Amygdala (tissue), 56 donors: ENCODE data around the gene ARID1B.
A peak's percentile ranks its signal among the peaks of the same experiment; 100 is the strongest.

Experiments
- DNase-seq, 56 donors: peaks; one replicate each; lab custom pipeline; 2025; lab: John Stamatoyannopoulos, UW

The ARID1B gene

GRCh38 chr6:157184202-157185015, 407.2 kb downstream of the ARID1B start:
- peak in 46 of 56 donors; percentile 7 to 76 (median 46) for DNase-seq

- no peak for DNase-seq
Measured at GRCh38 chr6:157185171-157185570, 408.0 kb downstream of the ARID1B start.

GRCh38 chr6:157185986-157186385, 408.8 kb downstream of the ARID1B start:
- no peak for DNase-seq

- DNase-seq = no peak
Measured at GRCh38 chr6:157186785-157187181, 409.6 kb downstream of the ARID1B start.

- DNase-seq = peak in 3 of 56 donors; percentile 11 to 20 (median 18)
Measured at GRCh38 chr6:157187182-157188083, 410.3 kb downstream of the ARID1B start.

GRCh38 chr6:157188213-157188612, 411.0 kb downstream of the ARID1B start:
- peak in 1 of 56 donors; percentile 16 for DNase-seq

GRCh38 chr6:157193443-157193996, 416.3 kb downstream of the ARID1B start:
- no peak for DNase-seq

GRCh38 chr6:157194110-157194509, 416.9 kb downstream of the ARID1B start:
- no peak for DNase-seq

GRCh38 chr6:157194643-157195042, 417.5 kb downstream of the ARID1B start:
- no peak for DNase-seq

GRCh38 chr6:157196391-157196790, 419.2 kb downstream of the ARID1B start:
- DNase-seq = no peak

GRCh38 chr6:157198425-157199279, 421.5 kb downstream of the ARID1B start:
- peak in 9 of 56 donors; percentile 12 to 47 (median 35) for DNase-seq

- no peak for DNase-seq
Measured at GRCh38 chr6:157200117-157200516, 422.9 kb downstream of the ARID1B start.

GRCh38 chr6:157200611-157201010, 423.4 kb downstream of the ARID1B start:
- DNase-seq = no peak

GRCh38 chr6:157201083-157201482, 423.9 kb downstream of the ARID1B start:
- no peak for DNase-seq

- no peak for DNase-seq
Measured at GRCh38 chr6:157203312-157203744, 426.1 kb downstream of the ARID1B start.

GRCh38 chr6:157203764-157204163, 426.6 kb downstream of the ARID1B start:
- no peak for DNase-seq

GRCh38 chr6:157205473-157206358, 428.5 kb downstream of the ARID1B start:
- DNase-seq = no peak

- DNase-seq = no peak
Measured at GRCh38 chr6:157206359-157206815, 429.2 kb downstream of the ARID1B start.

GRCh38 chr6:157207521-157208076, 430.4 kb downstream of the ARID1B start:
- no peak for DNase-seq
